SJCRH30 (cell line): ENCODE measurements around the gene ZNF320. TPM values are rescaled to one million over a fixed set of nuclear protein-coding genes. Genes with fewer than 3 reads are reported as not detected.
A peak's percentile ranks its signal among the peaks of the same experiment; 100 is the strongest.
"Not testable (repeated sequence)": the region's sequence is repeated elsewhere in the genome, so short reads cannot be mapped to it uniquely, and the experiment has no call there.

ENCODE experiments used
- DNase-seq, 2 experiments: peaks; one replicate each; pipeline ENCODE4 v3.0.0-alpha.2; 2015 to 2020
- H3K27ac ChIP-seq: fragments of 250-450 bp; sonication (Bioruptor Pico); 2 replicates; pipeline ENCODE4 v1.5.1; 2020; ENCODE audit warnings: mild to moderate bottlenecking, moderate library complexity
- H3K27me3 ChIP-seq: fragments of 250-450 bp; sonication (Bioruptor Pico); 2 replicates; pipeline ENCODE4 v1.5.1; 2020; ENCODE audit warnings: mild to moderate bottlenecking, moderate library complexity
- H3K36me3 ChIP-seq: fragments of 250-450 bp; sonication (Bioruptor Pico); 2 replicates; pipeline ENCODE4 v1.5.1; 2020; ENCODE audit warnings: mild to moderate bottlenecking, moderate library complexity
- H3K4me1 ChIP-seq: fragments of 250-450 bp; sonication (Bioruptor Pico); 2 replicates; pipeline ENCODE4 v1.5.1; 2020; ENCODE audit warnings: mild to moderate bottlenecking, moderate library complexity
- H3K4me3 ChIP-seq: fragments of 250-450 bp; sonication (Bioruptor Pico); 2 replicates; pipeline ENCODE4 v1.5.1; 2020; ENCODE audit warnings: mild to moderate bottlenecking, moderate library complexity
- H3K9me3 ChIP-seq: fragments of 250-450 bp; sonication (Bioruptor Pico); replicated peaks from 2 replicates; pipeline ENCODE4 v1.5.1; 2020; ENCODE audit warnings: mild to moderate bottlenecking, moderate library complexity
- total RNA-seq: library from RNA; depleted of rRNA; stranded (reverse); fragments of >200 nt; shearing (Covaris generic); gene quantifications from 2 replicates; pipeline ENCODE4 v1.2.3, GENCODE V29; 2014; rRNA removed

The ZNF320 gene
- 11.4 and 15.3 TPM in 2 replicates for total RNA-seq

DNA sequence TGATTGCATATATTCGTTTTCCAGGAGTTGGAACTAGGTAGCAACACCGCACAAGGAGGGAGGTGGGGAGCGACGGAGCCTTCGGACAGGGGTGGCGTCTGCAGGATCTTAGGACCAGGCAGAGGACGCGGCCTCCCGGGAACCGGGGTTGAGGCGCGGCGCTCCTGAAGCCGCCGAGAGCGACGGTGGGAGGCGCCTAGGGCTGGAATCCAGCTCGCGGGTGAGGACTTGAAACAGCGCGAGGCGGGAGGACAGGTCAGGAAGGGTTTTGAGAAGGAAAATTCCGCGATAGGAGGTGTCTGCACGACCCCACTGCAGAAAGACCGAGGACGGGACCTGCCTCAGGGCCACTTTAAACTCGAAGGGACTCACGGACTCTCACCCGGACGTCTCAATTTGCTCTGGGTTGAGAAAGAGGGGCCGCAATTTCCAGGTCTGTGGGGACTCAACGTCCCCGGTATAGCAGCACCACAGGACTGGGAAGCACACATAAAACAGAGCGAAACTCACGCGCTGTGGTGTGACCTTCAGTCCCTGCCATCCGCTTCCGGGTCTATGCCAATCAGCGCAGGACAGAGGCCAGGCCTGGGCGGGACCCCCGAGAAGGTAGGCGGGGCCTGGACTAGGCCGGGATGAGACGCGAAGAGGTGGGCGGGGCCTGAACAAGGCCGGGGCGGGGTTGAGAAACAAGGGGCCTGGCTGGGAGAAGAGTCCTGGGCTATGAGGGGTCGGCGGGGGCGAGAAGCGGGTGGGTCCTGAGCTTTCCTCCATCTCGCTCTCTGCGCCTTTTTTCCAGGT, at the start of gene ZNF320:
Gene ZNF320 (minus strand): TSS at position 498 of the 798 bp plus-strand sequence. CDS start 7,380 bp downstream, outside the sequence.
- H3K4me3 ChIP-seq: peak within 1 kb of the TSS; percentile 72
- DNase-seq: peak; percentile 94 to 95
- H3K27ac ChIP-seq: peak within 1 kb of the TSS; percentile 63
- peaks cover 22% of the 10 kb centered on the region for H3K36me3 ChIP-seq
- H3K4me1 ChIP-seq: no peaks in the 10 kb centered on the region
- H3K27me3 ChIP-seq: no peaks in the 10 kb centered on the region
- no peaks in the 10 kb centered on the region for H3K9me3 ChIP-seq

DNA sequence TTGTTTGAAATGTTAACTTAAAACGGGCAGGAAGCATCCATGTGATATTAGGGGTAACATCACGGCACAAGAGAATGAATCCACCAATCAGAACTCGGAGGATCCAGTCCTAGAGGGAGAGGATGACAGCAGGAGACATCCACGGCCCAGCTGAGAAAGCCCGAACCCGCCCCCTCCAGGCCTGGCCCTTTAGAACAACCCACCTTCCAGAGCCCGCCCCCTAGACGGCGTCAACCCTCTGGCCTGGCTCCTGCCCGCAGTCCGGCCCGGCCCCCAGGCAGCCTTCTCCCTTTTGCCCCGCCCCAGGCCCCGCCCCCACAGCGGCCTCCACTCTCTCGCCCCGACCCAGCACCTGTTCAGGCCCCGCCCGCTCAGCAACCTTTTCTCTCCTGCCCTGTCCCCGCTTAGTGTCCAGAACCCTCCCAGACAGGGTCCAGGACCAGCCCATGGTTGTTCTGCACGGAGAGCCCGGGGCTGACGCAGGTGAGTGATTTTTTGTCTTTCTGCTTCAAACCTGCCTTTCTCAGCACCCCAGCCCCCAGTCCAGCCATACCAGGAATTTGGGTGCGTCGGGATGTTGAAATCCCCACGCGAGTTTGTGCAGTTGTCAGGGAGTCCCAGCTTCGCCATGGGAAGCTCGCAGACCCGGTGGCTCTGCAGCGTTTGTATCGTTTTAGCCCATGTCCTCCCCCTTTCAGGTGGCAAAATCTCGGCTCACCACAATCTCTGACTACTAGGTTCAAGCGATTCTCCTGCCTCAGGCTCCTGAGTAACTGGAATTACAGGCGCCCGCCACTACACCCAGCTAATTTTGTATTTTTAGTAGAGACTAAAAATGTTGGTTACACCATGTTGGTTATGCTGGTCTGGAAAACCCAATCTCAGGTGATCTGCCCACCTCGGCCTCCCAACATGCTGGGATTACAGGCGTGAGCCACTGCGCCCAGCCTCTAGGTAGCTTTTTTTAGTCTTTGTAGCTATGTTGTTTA, 49.2 kb upstream of the ZNF320 start:
- H3K27me3 ChIP-seq: no peaks in the 10 kb centered on the region
- peaks cover 14% of the 10 kb centered on the region for H3K9me3 ChIP-seq
- H3K36me3 ChIP-seq: peaks cover 34% of the 10 kb centered on the region
- no peak overlapping the region for H3K4me3 ChIP-seq
- DNase-seq: no peak
- no peak overlapping the region for H3K27ac ChIP-seq
- H3K4me1 ChIP-seq: 0 out of 2 replicates have a peak, but pooled peaks cover 4% of the 10 kb centered on the region

DNA sequence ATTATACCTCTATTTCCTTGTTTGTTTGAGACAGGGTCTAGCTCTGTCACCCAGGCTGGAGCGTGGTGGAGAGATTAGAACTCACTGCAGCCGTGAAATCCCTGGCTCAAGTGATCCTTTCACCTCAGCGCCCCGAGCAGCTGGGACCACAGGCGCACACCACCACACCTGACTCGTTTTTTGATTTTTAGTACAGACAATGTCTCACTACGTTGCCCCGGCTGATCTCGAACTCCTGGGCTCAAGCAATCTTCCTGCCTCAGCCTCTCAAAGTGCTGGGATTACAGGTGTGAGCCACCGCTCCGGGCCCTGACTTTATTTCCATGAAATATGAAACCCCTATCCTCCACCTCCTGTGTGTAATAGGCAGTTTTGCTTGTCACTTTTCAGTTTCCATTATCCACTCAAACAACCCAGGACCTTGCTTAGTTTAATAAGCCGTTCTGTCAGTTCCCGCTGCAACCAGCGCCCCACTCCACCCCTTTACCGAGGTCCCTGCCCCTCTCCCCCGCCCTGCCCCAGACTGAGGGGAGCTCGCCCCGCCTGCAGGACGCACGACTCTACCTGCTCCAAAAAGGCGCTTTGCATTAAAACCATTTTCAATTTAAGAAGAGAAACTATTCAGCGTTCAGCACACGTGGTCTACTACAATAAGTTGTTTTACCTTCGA, 48.4 kb upstream of the ZNF320 start:
- Histone ChIP-seq H3K9me3 (peaks cover 14% of the 10 kb centered on the region), H3K36me3 (peaks cover 26% of the 10 kb centered on the region), H3K4me1 (0 out of 2 replicates have a peak, but pooled peaks cover 4% of the 10 kb centered on the region), H3K27me3 (no peaks in the 10 kb centered on the region), H3K4me3 (no peak overlapping the region), H3K27ac (no peak overlapping the region)
- DNase-seq: no peak

DNA sequence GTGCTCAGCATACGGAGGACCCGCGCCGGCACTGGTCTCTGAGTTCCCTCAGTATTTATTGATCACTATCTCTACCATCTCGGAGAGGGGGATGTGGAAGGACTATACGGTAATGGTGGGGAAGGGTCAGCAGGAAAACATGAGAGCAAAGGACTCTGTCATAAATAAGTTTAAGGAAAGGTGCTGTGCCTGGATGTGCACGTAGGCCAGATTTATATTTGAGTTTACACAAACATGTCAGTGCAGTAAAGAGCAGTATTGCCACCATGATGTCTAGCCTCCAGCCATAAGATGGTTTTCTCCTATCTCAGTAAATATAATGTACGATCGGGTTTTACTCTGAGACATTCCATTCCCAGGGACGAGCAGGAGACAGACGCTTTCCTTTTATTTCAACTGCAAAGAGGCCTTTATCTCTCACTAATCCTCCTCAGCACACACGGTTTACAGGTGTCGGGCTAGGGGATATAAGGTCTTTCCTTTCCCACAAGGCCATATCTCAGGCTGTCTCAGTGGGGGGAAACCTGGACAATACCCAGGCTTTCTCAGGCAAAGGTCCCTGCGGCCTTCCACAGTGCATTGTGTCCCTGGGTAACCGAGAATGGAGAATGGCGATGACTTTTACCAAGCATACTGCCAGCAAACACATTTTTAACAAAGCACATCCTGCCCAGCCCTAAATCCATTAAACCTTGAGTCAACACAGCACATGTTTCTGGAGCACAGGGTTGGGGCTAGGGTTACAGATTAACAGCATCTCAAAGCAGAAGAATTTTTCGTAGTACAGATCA, 47.5 kb upstream of the ZNF320 start:
- H3K4me3 ChIP-seq, H3K4me1 ChIP-seq, H3K27ac ChIP-seq, H3K9me3 ChIP-seq, H3K27me3 ChIP-seq: not testable (repeated sequence)
- peak; percentile 31 to 45 for DNase-seq
- H3K36me3 ChIP-seq: peaks cover 17% of the 10 kb centered on the region

DNA sequence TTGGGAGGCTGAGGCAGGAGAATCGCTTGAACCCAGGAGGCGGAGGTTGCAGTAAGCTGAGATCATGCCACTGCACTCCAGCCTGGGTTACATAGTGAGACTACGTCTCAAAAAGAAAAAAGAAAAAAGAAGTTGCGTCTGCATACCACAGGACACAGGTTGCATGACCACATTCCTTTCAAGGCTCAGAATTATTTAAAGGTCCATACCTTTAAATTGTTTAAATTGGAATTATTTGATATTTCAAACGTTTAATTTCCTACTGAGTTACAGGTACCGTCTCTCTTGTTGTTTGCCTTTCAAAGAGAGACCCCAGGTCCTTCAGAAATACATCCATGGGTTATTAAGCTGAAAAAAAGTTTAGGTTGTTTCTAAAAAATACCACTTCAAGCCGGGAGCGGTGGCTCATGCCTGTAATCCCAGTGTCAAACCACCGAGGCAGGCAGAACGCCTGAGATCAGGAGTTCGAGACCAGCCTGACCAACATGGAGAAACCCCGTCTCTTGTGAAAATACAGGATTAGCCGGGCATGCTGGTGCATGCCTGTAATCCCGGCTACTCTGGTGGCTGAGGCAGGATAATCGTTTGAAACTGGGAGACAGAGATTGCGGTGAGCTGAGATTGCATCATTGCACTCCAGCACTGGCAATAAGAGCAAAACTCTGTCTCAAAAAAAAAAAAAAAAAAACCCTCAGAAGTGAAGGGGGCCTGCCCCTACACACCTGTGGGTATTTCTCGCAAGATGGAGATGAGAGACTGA, 46.6 kb upstream of the ZNF320 start:
- Histone ChIP-seq H3K9me3 (peaks cover under 1% of the 10 kb centered on the region), H3K27ac (no peak overlapping the region), H3K4me3 (no peak overlapping the region), H3K36me3 (peaks cover 9% of the 10 kb centered on the region), H3K4me1 (0 out of 2 replicates have a peak, but pooled peaks cover 4% of the 10 kb centered on the region), H3K27me3 (no peaks in the 10 kb centered on the region)
- no peak for DNase-seq

DNA sequence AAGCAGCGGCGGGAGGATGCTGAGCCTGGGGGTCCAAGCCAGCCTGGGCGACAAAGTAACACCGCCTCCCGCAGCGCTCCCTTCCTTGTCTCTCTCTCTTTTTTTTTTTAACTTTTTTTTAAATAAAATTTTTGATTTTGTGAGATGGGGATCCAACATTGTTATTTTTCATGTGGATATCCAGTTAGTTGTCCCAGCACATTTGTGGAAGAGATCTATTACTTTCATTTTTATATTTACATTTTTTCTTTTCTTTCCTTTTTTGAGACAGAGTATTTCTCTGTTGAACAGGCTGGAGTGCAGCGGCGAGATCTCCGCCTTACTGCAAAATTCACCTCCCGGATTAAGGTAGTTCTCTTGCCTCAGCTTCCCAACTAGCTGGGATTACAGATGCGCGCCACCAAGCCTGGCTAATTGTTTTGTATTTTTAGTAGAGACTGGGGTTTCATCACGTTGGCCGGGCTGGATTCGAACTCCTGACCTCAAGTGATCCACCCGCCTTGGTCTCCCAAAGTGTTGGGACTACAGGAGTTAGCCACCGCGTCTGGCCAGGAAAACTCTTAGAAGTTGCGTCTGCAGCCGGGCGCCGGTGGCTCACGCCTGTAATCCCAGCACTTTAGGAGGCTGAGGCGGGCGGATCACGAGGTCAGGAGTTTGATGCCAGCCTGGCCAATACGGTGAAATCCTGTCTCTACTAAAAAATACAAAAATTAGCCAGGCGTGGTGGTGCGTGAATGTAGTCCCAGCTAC, 45.9 kb upstream of the ZNF320 start:
- H3K36me3 ChIP-seq: peaks cover 1% of the 10 kb centered on the region; the same call in 1 of the 2 replicates
- no peak for DNase-seq
- H3K9me3 ChIP-seq: no peaks in the 10 kb centered on the region; the same call in 1 of the 2 replicates
- H3K27ac ChIP-seq: peak overlapping the region; percentile 78
- H3K4me1 ChIP-seq: 0 out of 2 replicates have a peak, but pooled peaks cover 4% of the 10 kb centered on the region
- no peaks in the 10 kb centered on the region for H3K27me3 ChIP-seq
- H3K4me3 ChIP-seq: peak overlapping the region; percentile 93

DNA sequence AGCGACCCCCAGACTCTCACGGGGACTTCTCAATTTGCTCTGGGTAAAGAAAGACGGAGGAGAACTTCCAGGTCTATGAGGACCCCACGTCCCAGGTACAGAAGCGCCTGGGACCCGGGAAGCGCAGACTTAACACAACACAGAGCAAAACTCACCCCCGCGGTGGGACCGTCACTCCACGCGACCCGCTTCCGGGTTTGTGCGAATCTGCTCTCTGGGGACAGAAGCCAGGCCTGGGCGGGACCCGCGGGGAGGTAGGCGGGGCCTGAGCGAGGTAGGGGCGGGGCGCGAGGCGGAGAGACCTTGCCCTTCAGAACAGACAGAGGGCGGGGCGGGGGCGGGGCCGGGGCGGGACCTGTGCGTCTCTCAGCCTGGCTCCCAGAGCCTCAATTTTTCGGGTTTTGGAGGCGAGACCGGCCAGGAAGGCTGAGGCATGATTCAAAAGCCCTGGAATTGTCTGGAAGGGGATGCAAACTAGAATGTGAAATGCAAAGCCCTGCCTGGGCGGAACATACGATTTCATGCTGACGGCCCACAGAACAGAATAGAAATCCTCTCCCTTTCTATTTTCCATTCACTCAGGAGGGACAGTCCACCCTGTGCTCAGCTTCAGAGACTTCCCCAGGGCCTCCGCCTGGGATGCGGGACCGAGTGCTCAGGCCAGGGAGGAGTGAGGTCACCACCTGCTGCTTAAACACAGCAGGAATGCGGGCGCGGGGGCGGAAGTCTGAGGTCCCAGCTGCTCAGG, 45.1 kb upstream of the ZNF320 start:
- peak; percentile 91 to 94 for DNase-seq
- H3K9me3 ChIP-seq: no peaks in the 10 kb centered on the region; the same call in 1 of the 2 replicates
- H3K27me3 ChIP-seq: no peaks in the 10 kb centered on the region
- H3K27ac ChIP-seq: peak overlapping the region; percentile 78
- 0 out of 2 replicates have a peak, but pooled peaks cover 4% of the 10 kb centered on the region for H3K4me1 ChIP-seq
- no peaks in the 10 kb centered on the region; the same call in 1 of the 2 replicates for H3K36me3 ChIP-seq
- peak overlapping the region; percentile 93 for H3K4me3 ChIP-seq

DNA sequence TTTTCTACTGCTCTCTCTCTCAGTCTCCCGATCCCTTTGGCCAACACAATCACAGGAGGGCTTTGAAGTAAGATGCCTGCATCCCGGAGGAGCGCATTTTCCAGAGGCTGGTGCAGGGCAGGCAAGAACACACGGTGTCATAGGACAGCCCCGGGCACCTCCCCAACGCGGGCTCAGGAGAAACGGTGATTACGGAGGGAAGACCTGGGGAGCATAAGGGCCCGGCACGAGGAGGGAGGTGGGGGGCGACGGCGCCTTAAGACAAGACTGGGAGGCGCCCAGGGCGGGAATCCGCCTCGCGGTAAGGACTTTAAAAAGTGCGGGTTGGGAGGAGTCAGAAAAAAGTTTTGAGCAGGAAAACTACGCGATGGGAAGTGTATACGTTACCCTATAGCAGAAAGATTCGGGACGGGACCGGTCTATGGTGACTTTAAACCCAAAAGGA, 44.5 kb upstream of the ZNF320 start:
- H3K27me3 ChIP-seq: no peaks in the 10 kb centered on the region
- H3K9me3 ChIP-seq: no peaks in the 10 kb centered on the region; the same call in 1 of the 2 replicates
- H3K4me3 ChIP-seq: peak overlapping the region; percentile 93
- peak; percentile 34 to 53 for DNase-seq
- H3K36me3 ChIP-seq: no peaks in the 10 kb centered on the region; the same call in 1 of the 2 replicates
- 0 out of 2 replicates have a peak, but pooled peaks cover 4% of the 10 kb centered on the region for H3K4me1 ChIP-seq
- peak overlapping the region; percentile 78 for H3K27ac ChIP-seq

DNA sequence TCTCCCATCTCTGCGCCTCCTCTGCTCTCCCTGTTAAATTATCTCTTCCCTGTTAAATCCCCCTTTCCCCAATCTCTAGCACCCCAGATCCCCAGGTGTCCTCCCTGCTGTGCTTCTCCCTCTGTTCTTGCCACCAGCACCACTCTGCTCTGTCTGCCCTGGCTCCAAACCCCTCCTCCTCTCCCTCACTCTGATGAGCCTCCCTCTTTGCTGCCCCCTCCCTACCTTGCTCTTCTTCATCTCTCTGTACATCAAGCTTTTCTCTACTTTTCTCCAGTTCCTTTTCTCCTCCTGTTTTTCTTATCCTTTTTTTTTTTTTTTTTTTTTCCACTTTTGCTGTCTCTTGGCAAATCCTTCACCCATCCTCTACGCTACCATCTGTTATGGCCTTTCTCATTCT, 44.1 kb upstream of the ZNF320 start:
- H3K9me3 ChIP-seq, H3K27me3 ChIP-seq: not testable (repeated sequence)

DNA sequence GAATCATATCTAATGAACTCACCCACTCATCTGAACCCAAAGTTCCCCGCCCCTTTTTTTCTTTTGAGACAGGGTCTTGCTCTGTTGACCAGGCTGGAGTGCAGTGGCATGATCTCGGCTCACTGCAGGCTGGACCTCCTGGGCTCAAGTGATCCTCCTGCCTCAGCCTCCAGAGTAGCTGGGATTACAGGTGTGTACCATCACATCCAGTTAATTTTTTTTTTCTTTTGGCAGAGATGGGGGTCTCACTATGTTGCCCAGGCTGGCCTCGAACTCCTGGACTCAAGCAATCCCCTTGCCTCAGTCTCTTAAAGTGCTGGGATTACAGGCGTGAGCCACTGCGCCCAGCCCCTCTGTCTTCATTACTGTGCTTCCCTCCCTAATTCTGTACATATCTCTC, 43.5 kb upstream of the ZNF320 start:
- DNase-seq, H3K4me1 ChIP-seq, H3K27ac ChIP-seq, H3K9me3 ChIP-seq, H3K36me3 ChIP-seq, H3K27me3 ChIP-seq, H3K4me3 ChIP-seq: not testable (repeated sequence)

More for the DNA sequence above, 44.1 kb upstream of the ZNF320 start:
- not testable (repeated sequence) for DNase-seq, H3K4me1 ChIP-seq, H3K36me3 ChIP-seq, H3K27ac ChIP-seq
- peak overlapping the region; percentile 93 for H3K4me3 ChIP-seq

DNA sequence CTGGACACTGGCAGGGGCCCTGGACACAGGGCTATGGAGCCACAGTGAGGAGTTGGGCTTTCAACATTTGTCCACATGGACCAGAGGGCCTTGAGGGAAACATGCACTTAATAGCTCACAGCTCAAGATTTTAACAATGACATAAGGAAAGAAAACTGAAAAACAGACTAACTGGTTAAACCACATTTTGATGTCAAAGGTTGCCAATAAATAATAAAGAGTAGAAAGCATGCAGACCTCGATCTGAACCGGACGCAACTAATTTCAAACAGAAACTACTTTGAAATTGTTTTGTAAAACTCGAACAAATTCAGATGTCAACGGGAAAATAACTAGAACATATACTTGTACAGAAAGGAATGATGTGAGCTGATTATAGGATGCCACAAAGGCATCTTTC, 41.3 kb upstream of the ZNF320 start:
- peaks cover 9% of the 10 kb centered on the region for H3K36me3 ChIP-seq
- no peaks in the 10 kb centered on the region for H3K27me3 ChIP-seq
- H3K4me1 ChIP-seq: no peaks in the 10 kb centered on the region
- 0 out of 2 replicates have a peak, but pooled peaks cover 2% of the 10 kb centered on the region for H3K9me3 ChIP-seq
- H3K27ac ChIP-seq: no peak overlapping the region
- H3K4me3 ChIP-seq: no peak overlapping the region
- no peak for DNase-seq

DNA sequence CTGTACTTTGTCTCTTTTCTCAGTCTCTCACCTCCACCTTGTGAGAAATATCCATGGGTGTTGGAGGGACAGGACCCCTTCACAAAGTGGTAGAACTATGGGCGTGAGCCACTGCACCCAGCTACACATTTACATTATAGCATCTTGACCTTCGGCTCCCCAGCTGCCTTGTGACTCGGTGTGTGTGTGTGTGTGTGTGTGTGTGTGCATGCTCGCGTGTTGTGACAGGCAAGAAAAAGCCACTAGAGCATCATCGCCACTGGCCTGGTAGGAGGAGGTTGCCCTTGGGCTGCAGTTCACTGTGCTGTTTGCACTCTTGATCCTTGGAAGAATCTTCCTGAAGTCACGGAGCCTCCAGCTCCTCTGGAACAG, 39.5 kb upstream of the ZNF320 start:
- H3K4me1 ChIP-seq: no peaks in the 10 kb centered on the region
- no peaks in the 10 kb centered on the region for H3K27me3 ChIP-seq
- H3K36me3 ChIP-seq: peaks cover 9% of the 10 kb centered on the region
- no peak for DNase-seq
- H3K27ac ChIP-seq: no peak overlapping the region
- no peak overlapping the region for H3K4me3 ChIP-seq
- 0 out of 2 replicates have a peak, but pooled peaks cover 2% of the 10 kb centered on the region for H3K9me3 ChIP-seq
